Activated CD4-positive, alpha-beta T cell treated with anti-CD3 and anti-CD28 coated beads, Interleukin-10, Interleukin-2, amounts not matched to agents 100 ng/mL and 50 ng/mL, durations not matched to agents 16 hours and 8 hours (primary cell): Measurements from ENCODE around the gene UNKL.
"Not testable (repeated sequence)": the region's sequence is repeated elsewhere in the genome, so short reads cannot be mapped to it uniquely, and the experiment has no call there.

Experiments
- DNase-seq: peaks from one replicate; pipeline ENCODE4 v3.0.0-alpha.2; 2020

The UNKL gene

GRCh38 chr16:1335211-1335971, 79.1 kb downstream of the UNKL start:
- DNase-seq, result no peak

DNA sequence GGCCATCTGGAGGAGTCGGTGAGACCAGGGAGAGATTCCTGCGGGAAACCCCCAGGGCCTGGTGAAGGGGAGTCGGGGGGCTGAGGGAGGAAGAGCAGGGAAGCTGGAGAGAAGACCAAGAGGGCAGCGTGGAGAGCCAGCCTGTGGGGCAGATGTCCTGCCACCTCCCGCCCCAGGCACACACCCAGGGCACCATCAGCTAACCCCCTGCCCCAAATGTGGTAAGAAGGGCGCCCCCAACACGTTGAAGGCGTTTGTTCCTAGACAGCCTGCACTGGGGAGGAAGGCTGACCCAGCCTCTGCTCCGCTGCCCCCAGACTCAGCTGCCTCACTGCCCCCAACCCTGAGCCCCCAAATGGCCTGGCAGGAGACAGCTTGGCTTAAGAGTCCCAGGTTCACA, 79.8 kb downstream of the UNKL start:
- no peak for DNase-seq

DNA sequence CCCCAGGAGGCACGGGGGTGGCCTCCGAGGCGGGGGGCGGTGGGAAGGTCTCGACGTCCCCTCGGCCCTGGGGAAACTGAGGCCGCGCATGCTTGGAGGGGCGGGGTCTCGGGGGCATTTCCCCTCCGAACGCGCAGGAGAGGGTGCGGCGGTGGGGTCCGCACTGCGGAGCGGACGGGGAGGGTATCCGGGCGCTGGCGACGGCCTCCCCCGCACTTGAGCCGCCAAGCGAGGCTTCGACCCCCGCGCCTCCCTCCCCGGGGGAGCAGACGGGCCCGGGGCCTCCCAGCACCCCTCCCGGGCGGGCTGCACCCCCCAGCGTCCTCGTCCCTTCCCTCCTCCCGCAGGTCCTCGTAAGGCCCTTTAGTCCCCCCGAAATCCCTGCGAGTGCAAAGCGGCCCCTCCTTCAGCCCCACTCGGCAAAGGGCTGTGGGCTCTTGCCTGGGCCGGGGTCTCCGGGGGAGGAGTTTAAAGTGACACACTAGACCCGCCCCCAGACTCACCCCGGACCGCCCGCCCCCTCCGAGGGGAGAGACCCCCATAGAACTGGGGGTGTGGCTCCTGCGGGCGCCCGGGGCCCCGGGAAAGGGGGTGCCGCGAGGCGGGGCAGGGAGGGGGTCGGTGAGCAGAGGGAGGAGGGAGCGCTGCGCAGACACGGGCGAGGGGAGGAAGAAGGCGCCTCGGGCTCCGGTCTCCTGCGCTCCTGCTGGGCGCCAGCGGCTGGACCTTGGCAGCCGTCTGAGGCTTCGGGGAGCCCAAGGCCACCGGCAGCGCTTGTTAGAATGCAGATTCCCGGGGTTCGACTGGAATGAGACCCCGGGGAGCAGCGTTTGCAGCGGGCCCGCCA, 80.4 kb downstream of the UNKL start:
- DNase-seq, result no peak

DNA sequence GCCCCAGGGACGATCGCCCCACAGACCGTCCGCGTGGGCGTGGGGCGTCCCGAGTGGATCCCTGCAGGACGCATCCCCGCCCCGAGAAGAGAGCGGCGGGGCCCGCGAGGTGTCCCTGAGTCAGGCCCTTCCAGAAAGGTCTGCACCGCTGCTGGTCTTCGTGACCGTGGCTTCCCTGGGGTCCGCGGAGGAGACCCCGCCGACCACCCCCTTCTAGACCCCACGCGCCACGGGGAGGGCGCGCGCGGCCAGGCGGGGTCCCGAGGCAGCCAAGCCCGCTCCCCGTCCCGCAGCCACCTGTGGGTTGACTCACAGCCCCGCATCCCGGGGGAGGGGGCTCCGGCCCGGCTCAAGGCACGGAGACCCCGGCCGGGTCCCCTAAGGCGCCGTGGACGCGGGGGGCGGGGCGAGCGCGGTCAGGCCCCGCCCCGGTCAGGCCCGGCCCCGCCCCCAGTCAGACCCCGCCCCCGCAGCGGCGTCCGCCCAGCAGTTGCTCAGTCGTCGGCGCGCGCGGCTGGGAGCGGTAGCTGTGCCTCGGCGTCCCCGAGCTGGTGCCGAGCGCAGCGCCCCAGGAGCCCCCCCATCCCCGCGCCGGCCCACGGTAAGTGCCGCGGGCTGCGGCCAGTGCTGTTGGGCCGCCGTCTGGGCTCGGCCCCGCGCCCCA, 81.2 kb downstream of the UNKL start, which contains the start of gene BAIAP3:
BAIAP3 (plus strand) TSS at position 497 of the 664 bp plus-strand sequence. CDS start 4,905 bp downstream, outside the sequence.
- peak; percentile 62 for DNase-seq

DNA sequence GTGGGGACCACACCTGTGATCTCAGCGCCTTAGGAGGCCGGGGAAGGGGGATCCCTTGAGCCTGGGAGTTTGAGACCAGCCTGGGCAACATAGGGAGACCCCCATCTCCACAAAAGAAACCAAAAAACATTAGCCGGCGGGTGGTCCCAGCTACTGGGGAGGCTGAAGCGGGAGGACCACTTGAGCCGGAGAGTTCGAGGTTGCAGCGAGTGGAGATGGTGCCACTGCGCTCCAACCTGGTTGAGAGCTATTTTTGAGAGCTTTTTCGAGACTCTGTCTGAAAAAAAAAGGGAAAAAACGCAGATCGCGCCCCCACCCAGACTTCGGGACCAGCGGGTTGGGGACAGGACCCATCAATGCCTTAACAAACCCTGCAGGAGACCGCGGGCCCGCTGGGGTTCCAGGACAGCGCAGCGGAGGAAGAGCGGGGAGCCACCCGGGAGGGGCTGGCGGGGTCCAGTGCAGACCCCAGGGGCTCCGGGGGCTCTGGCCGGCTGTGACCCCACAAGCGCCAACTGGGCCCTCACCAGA, 81.8 kb downstream of the UNKL start:
- no peak for DNase-seq

DNA sequence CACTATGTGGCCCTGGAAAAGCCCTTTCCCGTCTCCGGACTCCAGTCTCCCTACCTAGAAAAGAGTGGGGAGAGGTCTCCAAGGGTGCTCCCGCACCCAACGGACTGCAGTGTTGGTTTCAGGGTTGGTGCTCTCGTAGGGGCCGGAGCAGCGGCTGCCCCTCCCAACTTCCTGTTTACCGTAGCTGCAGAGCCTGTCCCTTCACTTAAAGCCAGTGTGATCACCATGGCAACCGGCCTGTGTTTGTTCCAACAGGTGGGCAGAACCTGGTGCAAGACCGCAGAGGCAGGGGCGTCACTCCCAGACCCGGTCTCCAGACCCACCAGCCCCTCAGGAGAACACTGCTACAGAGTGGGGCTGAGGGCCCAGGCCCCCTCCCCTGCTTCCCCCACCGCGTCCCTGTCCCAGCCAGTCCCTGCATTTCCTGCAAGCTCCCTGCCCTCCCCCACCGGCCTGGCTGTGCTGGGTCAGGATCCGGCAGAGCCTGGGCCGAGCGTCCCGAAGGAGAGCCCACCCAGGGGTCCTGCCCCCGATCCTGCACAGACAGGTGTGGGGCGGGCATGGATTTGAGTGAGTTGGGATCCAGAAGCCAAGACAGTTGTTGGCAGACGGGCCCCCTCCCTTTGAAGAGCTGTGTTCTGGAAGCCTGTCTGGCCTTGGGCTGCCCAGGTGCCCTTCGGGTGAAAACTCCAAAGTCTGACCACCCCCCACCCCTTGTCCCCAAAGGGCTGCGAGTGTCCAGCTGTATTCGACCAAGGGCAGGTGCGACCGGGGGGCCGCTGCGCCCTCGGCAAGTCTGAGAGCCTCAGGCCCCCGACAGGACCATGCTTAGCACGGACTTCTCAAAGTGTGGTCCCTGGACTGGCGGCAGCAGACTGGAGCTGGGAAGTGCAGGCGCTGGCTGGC, 82.5 kb downstream of the UNKL start:
- DNase-seq, result peak; percentile 36

GRCh38 chr16:1330931-1331711, 83.4 kb downstream of the UNKL start:
- no peak for DNase-seq

GRCh38 chr16:1330260-1330914, 84.1 kb downstream of the UNKL start:
- peak; percentile 33 for DNase-seq

DNA sequence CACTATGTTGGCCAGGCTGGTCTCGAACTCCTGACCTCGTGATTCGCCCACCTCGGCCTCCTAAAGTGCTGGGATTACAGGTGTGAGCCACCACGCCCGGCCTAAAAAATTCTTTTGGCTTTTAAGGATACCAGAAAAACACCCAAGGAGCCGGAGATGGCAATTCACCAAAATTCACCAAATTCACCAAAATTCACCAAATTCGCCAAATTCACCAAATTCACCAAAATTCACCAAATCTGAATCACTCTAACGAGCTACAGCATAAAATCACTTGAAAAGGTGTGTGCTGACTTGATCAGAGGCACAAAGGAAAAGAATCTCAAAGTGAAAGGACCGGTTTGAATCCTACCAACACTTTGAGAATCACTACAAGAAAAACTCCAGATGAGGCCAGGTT, 85.5 kb downstream of the UNKL start:
- not testable (repeated sequence) for DNase-seq

GRCh38 chr16:1328136-1328535, 86.4 kb downstream of the UNKL start:
- DNase-seq, result not testable (repeated sequence)

- no peak for DNase-seq
Measured at GRCh38 chr16:1327619-1327947, 86.9 kb downstream of the UNKL start.

DNA sequence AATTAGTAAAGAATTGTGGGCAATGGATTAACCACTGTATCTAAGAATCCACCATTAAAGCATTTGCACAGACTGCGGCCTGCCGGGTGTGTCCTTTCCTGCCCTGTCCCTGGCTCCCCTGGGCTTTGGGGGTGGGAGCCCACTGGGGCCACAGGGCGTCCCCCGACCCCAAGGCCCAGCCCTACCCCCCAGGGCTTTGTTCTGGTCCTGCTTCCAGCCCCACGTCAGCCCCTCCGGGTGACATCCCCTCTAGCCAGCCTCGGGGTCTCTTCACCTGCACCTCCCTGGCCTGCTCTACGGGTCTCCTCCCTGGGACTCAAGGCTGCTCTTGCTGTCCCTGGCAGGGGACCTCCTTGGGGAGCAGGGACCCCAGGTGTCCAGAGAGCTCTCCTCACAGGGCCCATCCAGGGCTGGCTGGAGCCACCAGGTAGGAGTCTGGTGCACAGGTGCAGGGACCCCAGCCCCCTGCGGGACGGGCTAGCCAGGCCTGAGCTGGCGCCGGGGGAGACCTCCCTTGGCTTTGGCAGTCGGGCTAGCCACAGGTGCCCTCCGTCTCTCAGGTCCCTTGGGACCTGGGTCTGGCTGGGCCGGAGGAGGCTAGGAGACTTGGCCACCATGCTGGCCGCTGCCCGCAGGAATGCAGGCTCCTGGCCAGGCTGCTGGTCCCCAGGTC, 87.4 kb downstream of the UNKL start:
- DNase-seq, result no peak

GRCh38 chr16:1326391-1326790, 88.1 kb downstream of the UNKL start:
- no peak for DNase-seq

GRCh38 chr16:1325673-1326371, 88.7 kb downstream of the UNKL start:
- no peak for DNase-seq

DNA sequence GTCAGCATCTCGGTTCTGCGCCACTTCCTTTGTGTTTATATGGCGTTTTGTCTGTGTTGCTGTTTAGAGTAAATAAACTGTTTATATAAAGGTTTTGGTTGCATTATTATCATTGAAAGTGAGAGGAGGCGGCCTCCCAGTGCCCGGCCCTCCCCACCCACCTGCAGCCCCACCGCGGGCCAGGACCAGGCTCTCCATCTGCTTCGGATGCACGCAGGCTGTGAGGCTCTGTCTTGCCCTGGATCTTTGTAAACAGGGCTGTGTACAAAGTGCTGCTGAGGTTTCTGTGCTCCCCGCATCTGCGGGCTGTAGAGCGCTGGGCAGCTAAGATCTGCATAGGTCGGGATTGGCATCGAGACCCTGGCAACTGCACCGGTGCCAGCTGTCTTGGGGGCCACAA, 89.2 kb downstream of the UNKL start:
- DNase-seq, result no peak

- no peak for DNase-seq
Measured at GRCh38 chr16:1324286-1324826, 90.1 kb downstream of the UNKL start.

DNA sequence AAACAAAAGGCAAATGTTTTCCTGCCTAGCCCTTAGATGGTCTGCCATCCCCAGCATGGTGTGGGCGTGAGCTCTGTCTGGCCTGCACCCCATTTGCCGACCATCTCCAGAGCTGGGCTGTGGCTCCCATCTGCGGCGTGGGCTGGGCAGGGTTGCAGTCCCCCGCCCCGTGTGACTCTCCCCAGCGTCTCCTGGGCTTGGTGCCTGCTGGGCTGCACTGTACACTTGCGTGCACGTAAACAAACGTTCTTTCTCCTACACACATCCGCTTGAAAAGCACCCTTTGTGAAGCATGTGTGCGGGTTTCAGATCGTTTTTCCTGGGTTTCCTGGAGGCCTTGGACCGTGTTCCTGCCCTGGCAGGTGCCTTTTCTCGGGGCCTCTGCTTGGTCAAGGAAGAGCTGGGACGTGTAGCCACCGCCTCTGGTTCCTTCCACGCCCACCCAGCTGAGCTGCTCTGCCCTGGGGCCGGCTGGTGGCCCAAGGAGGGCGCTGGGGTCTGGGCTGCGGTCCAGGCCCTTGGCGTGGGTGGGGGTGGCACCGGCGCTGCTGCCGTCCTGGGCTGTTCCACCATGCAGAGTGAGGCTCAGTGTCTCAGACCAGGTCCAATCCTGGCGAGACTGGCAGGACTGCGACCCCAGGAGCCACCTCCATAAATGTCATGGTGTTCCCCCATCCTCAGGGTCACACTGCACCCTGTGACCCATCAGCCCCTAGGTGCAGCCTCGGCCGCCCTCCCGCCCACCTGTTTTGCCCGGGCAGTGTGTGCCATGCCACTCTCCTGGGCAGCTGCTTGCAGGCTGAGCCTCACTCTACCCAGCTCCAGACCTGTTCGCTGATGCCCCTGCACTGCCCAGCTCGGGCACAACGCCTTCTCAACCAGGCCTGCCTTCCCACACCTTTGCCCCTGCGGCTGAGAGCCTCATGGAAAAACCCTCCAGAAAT, 90.9 kb downstream of the UNKL start:
- no peak for DNase-seq

DNA sequence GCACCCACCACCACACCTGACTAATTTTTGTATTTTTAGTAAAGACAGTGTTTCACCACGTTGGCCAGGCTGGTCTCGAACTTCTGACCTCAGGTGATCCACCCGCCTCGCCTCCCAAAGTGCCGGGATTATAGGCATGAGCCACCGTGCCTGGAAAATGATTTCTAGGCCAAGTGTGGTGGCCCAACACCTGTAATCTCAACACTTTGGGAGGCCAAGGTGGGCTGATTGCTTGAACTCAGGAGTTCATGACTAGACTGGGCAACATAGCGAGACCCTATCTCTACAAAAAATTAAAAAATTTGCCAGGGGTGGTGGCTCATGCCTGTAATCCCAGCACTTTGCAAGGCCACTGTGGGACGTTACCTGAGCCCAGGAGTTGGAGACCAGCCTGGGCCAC, 92.1 kb downstream of the UNKL start:
- DNase-seq, result no peak
